K562 (cell line): ENCODE measurements around the gene LZTFL1.

Experiments used
- BRF2 ChIP-seq: IDR thresholded peaks from 3 replicates; pipeline ENCODE4 v1.6.1; 2011; ENCODE audit warnings: borderline replicate concordance, mild to moderate bottlenecking; ENCODE audit not compliant: insufficient read length, insufficient read depth
- CREBBP ChIP-seq: IDR thresholded peaks from one replicate; pipeline ENCODE4 v1.6.1; 2012; ENCODE audit warnings: low read depth, mild to moderate bottlenecking, control low read depth, inconsistent platforms, low read length
- ZKSCAN8 ChIP-seq: fragments of 200-800 bp; sonication (Bioruptor generic); IDR thresholded peaks from 2 replicates; pipeline ENCODE4 v1.6.1; 2016; ENCODE audit warnings: missing genetic modification characterization, missing compliant biosample characterization
- ZNF253 ChIP-seq: fragments of 250-450 bp; sonication (Bioruptor Pico); conservative IDR thresholded peaks from 2 replicates; pipeline ENCODE4 v1.6.1; 2021; ENCODE audit warnings: mild to moderate bottlenecking

- TF ChIP-seq BRF2 (no peak), ZNF253 (CRISPR knock-in tag) (no peak), ZKSCAN8 (CRISPR knock-in tag) (no peak), CREBBP (no peak)
Observed at GRCh38 chr3:45796902-45797637, 44.8 kb downstream of the LZTFL1 start.
